NCI-H1417 (cell line): ENCODE measurements around the gene HBE1.
"Not testable (repeated sequence)": the region's sequence is repeated elsewhere in the genome, so short reads cannot be mapped to it uniquely, and the experiment has no call there.

Experiments used
- DNase-seq, 3 experiments: peaks; one replicate each; lab custom pipeline; 2025; lab: John Stamatoyannopoulos, UW

Gene HBE1

GRCh38 chr11:5253440-5253839 is 16.3 kb downstream of the HBE1 start:
- DNase-seq: not testable (repeated sequence)

GRCh38 chr11:5252919-5253265 is 16.9 kb downstream of the HBE1 start:
- no peak for DNase-seq

GRCh38 chr11:5252192-5252918 is 17.4 kb downstream of the HBE1 start:
- no peak for DNase-seq

GRCh38 chr11:5251746-5252145 is 18.0 kb downstream of the HBE1 start:
- DNase-seq: no peak

- no peak for DNase-seq
Measured at GRCh38 chr11:5250543-5251204, 19.1 kb downstream of the HBE1 start.

GRCh38 chr11:5249807-5250396 is 19.8 kb downstream of the HBE1 start, which contains the start of gene HBG1:
TSS of gene HBG1 (minus strand) at chr11:5249857. CDS start at chr11:5249804, 53 bp downstream.
- not testable (repeated sequence) for DNase-seq

GRCh38 chr11:5248498-5248897 is 21.2 kb downstream of the HBE1 start:
- not testable (repeated sequence) for DNase-seq

- DNase-seq: no peak
Measured at GRCh38 chr11:5247472-5248192, 22.1 kb downstream of the HBE1 start.

GRCh38 chr11:5246772-5247471 is 22.8 kb downstream of the HBE1 start:
- DNase-seq: no peak

- no peak for DNase-seq
Measured at GRCh38 chr11:5245155-5245554, 24.6 kb downstream of the HBE1 start.

- DNase-seq: no peak
Measured at GRCh38 chr11:5243816-5244180, 25.9 kb downstream of the HBE1 start.

GRCh38 chr11:5242933-5243815 is 26.6 kb downstream of the HBE1 start:
- DNase-seq: no peak

GRCh38 chr11:5242208-5242607 is 27.5 kb downstream of the HBE1 start:
- no peak for DNase-seq

GRCh38 chr11:5241458-5241857 is 28.3 kb downstream of the HBE1 start:
- DNase-seq: no peak

- no peak for DNase-seq
Measured at GRCh38 chr11:5240458-5240857, 29.3 kb downstream of the HBE1 start.

GRCh38 chr11:5240056-5240455 is 29.7 kb downstream of the HBE1 start:
- DNase-seq: no peak

GRCh38 chr11:5239046-5239445 is 30.7 kb downstream of the HBE1 start:
- DNase-seq: no peak

GRCh38 chr11:5238486-5238885 is 31.3 kb downstream of the HBE1 start:
- no peak for DNase-seq

- DNase-seq: no peak
Measured at GRCh38 chr11:5237420-5237819, 32.3 kb downstream of the HBE1 start.

GRCh38 chr11:5235364-5236095 is 34.2 kb downstream of the HBE1 start:
- DNase-seq: no peak
